GM12873 (cell line): ENCODE data around the gene SMC6.

ENCODE experiments used
- TF ChIP-seq, protein P1 (sequence below): IDR thresholded peaks from 2 replicates; pipeline ENCODE4 v1.5.1; 2012; ENCODE audit warnings: low read depth, mild to moderate bottlenecking, moderate library complexity, low read length, control low read depth; ENCODE audit not compliant: insufficient read depth; ENCODE audit errors: missing control alignments

The SMC6 gene

DNA sequence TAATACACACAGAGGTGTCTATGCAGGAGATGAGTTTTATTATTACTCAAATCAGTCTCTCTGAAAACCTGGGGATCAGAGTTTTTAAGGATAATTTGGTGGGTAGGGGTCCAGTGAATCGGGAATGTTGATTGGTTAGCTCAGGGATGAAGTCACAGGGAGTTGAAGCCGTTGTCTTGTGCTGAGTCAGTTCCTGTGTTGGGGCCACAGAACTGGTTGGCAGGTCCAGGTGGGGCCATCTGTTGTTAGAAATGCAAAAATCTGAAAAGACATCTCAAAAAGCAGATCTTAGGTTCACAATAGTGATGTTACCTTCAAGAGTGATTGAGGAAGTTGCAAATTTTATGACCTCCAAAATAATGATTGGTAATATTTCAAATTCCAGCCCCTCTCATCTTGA is 126.2 kb downstream of the SMC6 start:
- TF ChIP-seq, protein P1, sequence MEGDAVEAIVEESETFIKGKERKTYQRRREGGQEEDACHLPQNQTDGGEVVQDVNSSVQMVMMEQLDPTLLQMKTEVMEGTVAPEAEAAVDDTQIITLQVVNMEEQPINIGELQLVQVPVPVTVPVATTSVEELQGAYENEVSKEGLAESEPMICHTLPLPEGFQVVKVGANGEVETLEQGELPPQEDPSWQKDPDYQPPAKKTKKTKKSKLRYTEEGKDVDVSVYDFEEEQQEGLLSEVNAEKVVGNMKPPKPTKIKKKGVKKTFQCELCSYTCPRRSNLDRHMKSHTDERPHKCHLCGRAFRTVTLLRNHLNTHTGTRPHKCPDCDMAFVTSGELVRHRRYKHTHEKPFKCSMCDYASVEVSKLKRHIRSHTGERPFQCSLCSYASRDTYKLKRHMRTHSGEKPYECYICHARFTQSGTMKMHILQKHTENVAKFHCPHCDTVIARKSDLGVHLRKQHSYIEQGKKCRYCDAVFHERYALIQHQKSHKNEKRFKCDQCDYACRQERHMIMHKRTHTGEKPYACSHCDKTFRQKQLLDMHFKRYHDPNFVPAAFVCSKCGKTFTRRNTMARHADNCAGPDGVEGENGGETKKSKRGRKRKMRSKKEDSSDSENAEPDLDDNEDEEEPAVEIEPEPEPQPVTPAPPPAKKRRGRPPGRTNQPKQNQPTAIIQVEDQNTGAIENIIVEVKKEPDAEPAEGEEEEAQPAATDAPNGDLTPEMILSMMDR: no peak

DNA sequence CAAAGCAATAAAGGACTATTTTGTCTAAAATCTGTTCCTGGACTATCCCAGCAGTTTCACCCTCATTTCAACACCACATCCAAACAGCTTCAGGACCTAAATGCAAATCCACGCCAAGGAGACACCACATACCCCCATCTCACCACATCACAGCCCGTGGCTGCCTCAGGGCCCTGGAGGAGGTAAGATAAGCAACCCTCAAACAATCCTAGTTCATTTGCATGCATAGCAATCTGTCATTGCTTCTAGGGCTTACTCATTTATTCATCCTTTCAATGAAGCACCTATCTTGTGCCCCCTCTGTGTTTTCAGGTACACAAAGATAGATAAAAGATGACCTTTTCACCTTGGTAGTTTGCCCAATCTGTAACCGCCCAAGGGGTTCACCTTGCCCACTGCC is 126.6 kb downstream of the SMC6 start:
- TF ChIP-seq, protein P1: no peak

DNA sequence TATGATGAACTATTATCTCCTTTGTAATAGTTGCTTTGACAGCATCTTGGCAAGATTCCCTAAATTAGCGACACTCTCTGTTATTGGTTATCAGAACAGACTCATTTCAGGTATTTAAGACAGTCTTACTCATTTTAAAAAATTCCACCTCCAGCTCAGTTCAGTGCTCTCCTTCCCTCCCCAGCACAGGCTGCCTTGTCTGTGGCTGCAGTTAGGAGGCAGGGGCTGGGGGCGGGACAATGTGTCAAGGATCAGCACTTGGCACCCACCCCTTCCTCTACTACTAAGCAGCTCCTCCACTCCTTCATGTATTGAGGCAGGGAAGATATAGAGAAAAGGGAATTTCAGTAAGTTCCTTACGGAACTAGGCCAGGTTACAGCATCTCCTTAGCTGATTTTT is 128.2 kb downstream of the SMC6 start:
- TF ChIP-seq, protein P1: no peak

DNA sequence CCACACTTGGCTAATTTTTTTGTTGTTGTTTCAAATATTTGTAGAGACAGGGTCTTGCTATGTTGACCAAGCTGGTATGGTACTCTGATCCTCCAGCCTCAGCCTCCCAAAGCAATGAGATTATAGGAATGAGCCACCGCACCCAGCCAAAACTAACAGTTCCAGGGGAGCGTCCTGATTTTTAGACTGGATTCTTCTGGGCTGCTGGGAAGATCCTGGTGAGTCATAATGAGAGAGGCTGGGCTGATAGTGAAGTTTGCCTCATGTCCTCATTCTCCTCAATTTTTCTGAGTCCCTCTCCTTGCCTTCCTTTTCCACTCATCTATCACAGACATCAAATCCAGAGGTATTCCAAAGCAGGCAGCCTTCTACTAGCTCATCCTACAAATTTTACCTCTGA is 131.8 kb downstream of the SMC6 start:
- TF ChIP-seq, protein P1: no peak

DNA sequence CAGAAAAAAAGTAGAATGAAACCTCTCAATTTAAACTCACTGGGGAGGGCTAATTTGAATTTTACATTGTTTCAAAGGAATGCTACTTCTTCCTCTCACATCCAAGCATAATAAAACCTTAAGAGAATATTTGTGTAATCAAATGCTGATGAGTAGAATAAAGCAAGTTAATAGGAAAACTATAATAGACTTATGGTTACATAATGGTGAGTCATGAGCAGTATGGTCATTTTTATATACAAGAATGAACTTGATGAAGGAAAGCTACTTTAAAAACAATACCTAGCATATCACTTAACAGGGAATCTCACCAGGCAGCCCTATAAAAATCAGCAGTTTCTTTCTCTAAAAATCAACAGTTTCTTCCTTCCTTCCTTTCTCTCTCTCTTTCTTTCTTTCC is 132.8 kb downstream of the SMC6 start:
- TF ChIP-seq, protein P1: no peak

DNA sequence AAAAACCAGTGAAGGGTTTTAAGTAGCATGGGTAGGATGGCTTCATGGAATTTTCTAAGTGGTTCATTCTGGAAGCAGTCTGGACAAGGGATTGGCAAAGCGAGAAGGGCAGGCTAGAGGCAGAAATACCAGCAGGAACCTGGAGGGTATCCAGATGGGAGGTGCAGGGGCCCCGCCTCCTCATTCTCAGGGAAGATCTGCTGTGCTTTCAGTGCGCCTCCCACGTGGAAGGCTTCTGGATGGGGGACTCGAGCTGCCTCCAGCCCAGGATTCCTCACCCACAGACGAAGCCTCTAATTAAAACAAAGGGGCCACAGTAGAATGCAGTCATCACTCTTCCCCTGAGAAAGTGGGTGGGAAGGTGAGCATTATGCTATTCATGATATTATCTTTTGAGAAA is 133.3 kb downstream of the SMC6 start:
- TF ChIP-seq, protein P1: no peak

DNA sequence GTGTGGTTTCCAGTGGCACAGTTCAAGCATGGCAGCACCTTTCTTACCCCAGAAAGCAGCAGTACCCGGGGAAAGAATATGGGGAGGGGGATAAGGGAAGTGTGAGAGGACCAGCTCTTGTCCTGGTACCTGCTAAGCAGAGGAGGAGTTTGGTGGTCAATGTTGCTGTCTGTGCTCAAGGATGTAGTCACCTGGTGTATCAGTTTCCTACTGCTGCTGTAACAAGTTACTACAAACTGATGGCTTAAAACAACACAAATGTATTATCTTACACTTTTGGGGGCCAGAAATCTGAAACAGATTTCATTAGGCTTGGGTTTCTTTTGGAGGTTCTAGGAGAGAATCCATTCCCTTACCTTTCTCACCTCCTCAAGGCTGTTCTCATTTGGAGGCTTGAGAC is 135.7 kb downstream of the SMC6 start:
- TF ChIP-seq, protein P1: no peak
